Measurements from ENCODE around the gene CDC123.

DNA sequence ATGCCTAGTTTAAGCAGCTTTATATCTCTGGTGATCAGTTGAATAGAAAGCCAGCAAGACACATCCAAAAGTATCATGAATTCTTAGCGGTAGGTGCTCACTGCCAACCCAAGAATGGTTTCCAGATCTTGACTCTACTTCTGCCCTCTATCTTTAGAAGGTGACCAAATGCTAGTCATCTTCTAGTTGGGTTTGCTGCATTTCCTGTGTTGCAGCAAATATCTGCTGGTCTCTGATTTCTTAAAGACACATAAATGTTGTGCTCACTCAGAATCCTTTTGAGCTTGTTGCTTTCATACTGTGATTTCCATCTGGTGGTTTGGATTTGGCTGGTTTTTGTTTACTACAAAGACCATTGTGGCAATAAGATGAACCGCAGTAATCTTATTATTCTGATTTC lies 2.2 kb downstream of the CDC123 start:
- no peak for TF ChIP-seq EZH2phosphoT487 (IDR thresholded peaks at IDR 0.05; ENCODE audit: low read depth)
- TF ChIP-seq, protein P1, sequence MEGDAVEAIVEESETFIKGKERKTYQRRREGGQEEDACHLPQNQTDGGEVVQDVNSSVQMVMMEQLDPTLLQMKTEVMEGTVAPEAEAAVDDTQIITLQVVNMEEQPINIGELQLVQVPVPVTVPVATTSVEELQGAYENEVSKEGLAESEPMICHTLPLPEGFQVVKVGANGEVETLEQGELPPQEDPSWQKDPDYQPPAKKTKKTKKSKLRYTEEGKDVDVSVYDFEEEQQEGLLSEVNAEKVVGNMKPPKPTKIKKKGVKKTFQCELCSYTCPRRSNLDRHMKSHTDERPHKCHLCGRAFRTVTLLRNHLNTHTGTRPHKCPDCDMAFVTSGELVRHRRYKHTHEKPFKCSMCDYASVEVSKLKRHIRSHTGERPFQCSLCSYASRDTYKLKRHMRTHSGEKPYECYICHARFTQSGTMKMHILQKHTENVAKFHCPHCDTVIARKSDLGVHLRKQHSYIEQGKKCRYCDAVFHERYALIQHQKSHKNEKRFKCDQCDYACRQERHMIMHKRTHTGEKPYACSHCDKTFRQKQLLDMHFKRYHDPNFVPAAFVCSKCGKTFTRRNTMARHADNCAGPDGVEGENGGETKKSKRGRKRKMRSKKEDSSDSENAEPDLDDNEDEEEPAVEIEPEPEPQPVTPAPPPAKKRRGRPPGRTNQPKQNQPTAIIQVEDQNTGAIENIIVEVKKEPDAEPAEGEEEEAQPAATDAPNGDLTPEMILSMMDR (IDR thresholded peaks at IDR 0.05; ENCODE audit: low read depth, low read length), result no peak

All from OCI-LY3 (cell line).